AML-193 (cell line): ENCODE measurements around the gene KCNK5.

ENCODE experiments used
- DNase-seq, 2 experiments: peaks; one replicate each; lab custom pipeline; 2025; lab: John Stamatoyannopoulos, UW

KCNK5 gene

DNA sequence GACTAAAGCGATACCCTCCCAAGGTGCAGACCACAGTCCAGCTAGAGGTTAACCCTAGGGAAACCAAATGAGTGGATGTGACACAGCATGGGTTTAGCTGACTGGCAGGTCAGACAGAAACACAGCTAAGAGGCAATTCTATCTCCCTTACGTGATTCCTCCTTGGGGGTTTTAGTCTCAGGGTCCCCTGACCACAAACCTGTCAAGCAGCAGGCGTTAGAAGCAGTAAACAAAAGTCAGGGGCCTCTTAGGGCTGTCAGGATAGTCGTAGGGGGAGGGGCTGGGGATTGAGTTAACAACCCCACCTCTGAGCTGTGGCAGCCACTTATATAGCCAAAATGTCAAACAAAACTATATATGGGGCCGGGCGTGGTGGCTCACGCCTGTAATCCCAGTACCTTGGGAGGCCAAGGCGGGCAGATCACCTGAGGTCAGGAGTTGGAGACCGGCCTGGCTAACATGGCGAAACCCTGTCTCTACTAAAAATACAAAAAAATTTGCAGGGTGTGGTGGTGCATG lies 13.6 kb downstream of the KCNK5 start:
- DNase-seq = no peak

DNA sequence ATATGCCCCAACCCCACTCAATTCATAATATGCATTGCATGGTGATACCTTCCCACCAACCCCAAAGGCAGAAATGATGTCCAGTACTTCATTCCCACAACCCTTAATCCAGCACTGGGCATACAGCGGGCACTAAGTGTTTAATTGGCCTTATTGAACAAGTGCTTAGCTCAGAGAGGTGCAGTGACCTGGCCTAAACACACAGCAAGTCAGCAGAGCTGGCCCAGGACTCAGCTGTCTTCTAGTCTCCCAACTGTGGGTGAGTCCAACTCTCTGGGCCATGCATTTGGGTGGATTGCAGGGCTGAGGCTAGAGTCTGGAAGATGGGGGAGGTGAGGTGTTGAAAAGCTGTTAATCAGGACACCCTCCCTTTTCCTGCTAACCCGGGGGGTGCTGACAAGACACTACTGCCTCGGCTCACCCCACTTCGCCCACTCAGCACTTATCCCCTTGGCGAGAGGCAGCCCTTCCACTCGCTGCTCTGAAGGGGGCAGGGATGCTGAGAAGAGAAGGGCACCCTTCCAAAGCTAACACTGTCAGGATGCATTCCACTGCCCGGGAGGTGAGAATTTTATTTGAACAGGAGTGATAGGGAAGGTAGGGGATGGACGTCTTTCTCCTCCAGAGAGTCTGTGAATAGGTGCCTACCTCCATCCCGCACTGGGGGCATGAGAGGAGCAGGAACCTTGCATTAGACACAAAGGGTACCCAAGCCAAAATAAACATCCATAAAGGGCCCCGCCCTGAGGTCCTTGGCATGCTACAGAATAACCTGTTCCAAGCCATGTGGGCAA lies 14.2 kb downstream of the KCNK5 start:
- DNase-seq = no peak

DNA sequence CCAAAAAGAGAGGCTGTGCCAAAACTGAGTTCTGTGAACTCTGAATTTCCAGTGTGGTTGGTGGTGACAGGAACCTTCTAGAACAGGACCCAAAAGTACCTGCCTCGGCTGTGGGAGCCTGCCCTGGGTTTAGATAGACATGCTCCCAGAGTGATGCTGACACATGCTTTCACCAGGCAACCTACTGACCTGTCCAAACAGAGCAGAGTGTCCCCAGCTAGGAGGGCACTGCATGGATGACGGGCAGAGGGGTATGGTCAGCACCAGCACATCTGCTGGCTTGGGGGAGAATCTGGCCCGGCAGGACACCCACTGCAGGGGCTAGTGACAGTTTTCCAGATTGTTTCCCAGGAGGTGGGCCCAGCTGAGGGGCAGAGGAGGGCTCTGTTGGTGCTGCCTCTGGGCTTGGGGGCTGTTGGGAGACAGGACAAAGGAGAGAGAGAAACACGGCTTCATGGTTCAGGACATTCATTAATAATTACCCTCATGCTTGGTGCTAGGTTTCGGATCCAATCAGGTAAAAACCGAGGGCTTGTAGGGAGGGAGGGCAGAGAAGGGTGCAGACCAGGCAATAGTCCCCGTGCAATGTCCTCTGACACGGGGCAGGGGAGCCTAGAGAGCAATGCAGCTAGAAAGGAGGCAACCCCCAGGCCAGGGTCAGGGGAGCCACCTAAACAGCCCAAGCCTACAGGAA lies 15.0 kb downstream of the KCNK5 start:
- DNase-seq = no peak

DNA sequence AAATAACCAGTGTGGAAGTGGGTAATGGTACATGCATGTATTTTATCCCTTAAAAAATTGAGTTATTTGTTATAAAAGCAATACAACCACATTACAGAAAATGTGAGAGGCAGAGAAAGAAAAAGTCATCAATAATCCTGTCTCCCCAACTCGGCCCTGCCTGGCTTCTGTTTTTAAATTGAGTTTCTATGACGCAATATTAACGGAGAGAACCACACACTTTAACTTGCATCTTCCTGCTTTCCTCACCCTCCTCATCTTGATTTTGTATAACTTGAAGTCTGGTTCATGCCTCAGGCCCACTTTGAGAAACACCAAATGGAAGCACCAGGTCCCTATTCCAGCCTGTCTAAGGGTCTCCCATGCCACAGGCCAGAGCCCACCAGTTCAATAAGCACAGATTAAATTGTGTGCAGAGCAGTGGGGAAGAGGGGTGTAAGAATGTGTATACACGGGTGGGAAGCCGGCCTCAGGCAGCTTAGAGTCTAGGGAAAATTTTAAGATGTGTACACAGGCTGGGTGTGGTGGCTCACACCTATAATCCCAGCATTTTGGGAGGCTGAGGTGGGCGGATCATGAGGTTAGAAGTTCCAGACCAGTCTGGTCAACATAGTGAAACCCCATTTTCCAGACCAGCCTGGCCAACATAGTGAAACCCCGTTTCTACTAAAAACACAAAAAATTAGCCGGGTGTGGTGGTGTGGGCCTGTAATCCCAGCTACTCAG lies 15.9 kb downstream of the KCNK5 start:
- peak; percentile 72 to 73 for DNase-seq

DNA sequence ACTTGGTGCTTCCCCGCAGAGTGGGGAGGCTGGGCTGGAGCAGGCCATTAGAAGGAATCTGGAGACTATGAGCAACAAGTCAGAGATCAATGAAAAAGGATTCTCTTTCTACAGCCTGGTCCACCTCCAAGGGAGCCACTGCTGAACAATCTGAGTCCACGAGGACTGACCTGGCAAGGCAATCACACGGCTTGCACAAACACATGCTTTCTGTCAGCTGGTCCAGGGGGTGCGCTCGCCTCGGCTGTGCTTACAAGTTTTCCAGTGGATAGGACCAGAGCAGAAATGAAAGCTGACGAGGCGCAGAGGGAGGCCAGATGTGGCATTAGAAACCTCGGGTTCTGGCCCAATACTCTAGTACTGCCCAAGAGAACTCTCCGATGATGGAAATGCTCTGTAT lies 18.1 kb downstream of the KCNK5 start:
- DNase-seq = no peak

DNA sequence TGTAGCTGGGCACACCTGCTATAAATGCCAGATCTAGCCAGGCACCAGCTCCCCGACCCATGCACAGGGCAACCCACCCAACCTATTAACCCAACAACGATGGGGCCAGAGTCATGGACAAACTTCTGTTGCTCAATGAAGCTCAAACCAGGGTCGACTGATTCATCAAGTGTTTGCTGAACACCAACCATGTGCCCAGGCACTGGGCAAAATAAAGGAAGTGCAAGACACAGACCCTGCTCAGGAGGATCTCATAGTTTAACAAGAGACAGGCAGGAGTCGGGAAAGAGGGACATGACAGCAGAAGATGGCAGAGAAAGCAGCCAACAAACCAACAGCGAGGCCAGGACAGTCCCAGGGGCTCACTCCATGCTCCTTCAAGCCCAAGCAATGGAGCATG lies 18.8 kb downstream of the KCNK5 start:
- peak; percentile 33 to 59 for DNase-seq

DNA sequence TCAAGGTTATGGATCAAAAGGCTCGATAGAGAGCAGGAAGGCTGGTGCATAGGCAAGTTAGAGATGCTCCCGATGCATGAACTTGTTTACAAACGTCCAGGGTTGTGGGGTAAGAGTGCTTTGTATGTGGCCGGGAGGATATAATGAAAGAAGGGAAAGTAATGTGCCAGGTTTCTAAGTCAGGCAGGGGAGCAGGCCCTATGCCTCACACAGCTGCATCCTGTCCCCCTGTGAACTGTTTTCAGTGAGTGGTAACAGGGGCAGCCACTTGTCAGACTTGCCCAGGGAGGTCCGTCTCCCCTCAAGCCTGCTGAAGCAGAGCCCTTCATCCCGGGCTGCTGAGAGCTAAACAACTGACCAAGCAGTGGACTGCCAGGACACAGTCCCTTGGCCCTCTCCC lies 19.4 kb downstream of the KCNK5 start:
- DNase-seq = no peak

DNA sequence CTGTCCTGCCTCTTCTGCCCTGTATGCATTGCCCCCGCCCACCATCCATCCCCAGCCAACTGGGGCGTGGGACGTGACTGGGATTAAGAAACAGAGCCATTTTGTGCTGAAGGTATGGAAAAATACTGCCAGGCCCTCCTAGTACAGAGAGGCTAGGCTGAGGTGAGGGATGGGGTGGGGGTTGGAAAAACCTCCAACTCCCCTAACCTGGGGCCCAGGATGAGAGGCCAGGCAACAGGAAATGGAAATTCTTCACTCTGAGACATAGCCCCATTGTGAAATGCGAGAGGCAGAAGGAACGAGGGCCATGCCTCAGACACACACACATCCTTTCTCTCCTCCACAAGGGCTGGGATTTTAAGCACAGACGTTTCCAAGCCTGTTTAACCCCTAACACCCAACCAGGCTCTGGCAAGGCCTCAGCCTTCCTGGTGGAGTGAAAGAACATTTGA lies 19.9 kb downstream of the KCNK5 start:
- peak; percentile 31 to 41 for DNase-seq

DNA sequence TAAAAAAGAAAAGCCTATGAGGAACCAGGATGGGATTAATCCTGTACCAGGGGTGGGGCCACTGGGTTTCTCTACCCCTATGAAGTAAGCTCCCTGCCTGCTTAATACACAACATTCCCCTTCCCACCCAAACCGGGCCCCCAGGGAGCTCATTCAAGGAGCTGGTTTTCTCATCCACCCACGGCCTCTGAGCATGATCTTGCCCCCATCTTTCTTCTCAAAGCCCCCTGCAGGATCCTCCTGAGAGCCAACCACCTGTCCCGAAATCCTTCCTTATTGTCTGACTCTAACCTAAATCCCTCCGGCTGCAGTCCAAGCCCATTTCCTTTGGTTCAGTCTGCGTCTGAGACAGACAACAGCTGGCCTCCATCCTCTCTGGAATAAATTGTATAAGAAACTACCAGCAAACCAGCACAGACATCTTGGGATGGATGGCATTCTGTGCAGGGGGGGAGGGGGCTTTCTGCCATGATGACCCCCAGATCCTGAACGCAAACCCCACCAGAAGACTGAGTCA lies 21.0 kb downstream of the KCNK5 start:
- DNase-seq = no peak

DNA sequence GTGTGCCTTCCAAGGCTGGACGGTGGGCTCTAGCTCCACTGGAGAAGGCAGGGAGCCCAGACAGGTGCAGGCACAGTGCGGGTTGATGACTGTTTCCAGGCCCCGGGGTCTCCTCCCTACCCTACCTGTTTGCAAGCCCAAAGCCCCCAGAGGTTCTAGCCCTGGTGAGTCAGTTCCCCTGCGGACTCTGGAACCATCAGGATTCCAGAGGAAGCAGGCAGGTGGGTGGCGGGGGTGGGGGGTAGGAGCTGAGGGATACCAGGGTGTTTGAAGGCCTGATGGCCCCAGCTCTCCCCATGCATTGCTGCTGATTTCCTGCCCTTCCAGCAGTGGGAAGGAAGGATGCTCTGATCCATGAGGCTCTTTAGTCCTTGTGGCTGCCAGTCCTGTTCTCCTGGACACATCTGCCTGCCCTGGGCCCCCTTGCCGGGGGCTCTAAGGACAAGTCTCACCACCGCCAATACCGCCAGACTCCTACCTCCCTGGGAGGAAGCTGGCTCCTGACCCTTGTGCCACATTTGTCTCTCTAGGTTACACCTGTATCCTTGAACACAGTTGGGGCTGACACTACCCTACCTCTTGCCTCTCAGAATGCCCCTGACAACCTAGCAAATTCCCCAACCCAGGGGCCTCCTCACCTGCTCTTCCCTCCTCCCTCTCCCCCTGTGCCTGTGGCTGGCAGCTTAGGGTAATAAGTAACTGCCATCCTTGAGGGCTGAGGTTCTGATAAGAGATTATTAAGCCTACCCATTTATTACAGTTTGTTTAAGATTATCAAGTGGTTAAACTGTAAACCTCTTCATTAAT lies 21.7 kb downstream of the KCNK5 start:
- no peak for DNase-seq

DNA sequence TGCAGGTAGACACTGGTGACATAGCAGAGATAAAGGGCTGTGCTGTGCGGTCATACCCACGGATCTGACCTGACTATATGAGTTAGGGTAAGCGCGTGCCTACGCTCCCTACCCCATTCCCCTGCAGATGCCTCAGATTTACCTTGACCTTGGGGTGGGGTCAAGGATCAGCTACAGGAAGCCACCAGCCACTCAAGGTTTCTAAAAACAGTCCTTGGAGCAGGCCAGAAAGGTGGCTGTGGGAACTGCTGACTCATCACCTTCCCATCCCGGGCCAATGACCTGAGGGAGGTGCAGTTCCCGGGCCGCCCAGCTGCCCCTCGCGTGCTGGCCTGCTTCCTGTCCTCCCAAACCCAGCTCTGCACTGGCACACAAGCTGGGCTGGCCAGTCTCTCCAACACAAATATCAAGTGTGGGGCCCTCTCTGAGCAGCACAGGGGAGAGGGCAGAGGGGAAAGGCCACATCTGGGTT lies 23.0 kb downstream of the KCNK5 start:
- DNase-seq = no peak

DNA sequence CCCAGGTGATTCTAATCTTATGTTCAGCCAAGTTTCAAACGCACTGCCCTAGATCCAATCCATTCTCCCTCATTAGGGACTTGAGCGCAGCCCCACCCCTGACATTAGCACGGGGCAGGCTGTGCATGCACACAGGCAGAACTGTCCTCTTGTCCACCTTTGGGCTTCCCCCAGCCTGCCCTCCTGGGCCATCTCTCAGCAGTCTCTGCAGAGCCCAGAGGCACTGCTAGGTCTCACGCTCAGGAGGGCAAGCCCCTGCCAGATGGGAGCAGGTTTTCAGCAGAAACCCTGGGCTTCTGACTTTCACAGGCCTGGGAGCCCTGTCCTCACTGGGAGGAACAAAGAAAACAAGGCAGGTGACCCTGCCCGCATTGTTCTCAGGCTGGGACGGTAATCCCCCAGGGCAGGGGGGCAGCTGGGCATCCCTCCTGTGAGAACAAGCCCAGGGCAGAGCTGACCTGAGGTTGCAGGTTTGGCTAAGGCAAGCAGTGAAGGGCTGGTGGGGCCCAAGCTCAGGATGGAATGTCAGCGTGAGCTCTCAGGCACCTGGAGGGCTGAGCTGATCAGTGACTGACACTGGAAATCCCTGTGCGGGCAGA lies 24.5 kb downstream of the KCNK5 start:
- no peak for DNase-seq

DNA sequence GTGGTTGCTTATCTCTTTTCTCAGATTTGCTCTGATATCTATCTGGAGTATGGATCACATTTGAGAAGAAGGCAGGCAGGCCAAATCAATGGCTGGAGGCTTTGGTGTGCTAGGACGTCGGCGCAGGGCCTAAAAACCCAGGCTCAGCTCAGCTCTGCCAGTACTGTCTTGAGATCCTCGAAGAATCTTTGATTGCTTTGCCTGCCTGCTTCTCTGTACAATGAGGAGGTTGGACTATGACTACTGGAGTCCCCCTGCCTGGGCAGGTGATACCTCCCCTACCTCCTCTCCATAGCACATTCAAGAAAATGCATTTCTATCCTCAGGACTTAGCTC lies 25.1 kb downstream of the KCNK5 start:
- no peak for DNase-seq

DNA sequence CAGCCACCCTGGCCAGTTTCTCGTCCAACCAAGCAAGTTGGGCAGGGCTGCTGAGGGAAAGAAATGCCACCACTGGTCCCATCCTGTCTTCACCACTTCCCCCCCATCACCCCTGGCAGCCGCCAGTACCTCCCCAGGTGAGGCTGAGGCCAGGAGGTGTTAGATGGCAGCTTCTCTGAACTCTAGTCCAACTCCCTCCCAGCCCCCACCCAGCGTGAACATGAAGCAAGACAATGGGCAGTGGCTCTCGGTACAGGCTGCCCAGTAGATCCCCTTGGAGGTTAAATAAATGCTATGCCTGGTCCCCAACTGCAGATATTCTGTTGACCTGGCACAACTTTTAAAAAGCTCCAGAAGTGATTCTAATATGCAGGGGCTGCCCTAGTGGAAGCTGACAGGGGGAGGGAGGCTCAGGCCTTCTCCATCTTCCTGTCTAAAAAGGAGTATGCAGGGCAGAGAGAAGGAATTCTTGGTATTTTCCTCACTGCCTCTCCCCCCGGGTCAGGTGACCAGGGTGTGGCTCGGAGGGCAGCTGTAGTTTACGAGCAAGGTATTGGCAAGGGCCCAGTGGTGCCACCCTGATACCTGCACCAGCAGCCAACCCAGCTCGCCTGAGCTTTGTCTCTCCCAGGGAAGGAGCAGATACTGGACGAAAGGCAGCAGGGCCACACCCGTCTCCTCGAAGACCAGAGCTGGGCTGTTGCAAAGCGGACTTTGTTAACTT lies 25.7 kb downstream of the KCNK5 start:
- DNase-seq = no peak

DNA sequence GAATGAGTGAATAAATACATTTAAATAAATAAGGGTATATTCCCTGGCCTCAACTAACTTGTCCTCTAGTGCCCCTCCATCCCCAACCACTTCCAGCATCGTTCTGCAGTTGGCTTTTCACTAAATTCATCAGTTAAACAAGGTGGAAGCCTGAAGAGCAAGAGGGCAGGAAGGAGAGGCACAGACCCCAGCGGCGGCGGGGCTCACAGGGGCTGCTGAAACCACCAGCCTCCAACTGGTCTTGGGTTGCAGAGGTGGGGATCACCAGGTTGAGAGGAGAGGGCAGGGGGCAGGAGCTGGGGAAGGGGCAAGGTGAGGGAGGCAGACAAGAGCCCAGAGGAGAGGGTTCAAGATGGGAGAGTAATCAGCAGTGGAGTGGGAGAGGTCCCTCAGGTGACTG lies 27.1 kb downstream of the KCNK5 start:
- no peak for DNase-seq

DNA sequence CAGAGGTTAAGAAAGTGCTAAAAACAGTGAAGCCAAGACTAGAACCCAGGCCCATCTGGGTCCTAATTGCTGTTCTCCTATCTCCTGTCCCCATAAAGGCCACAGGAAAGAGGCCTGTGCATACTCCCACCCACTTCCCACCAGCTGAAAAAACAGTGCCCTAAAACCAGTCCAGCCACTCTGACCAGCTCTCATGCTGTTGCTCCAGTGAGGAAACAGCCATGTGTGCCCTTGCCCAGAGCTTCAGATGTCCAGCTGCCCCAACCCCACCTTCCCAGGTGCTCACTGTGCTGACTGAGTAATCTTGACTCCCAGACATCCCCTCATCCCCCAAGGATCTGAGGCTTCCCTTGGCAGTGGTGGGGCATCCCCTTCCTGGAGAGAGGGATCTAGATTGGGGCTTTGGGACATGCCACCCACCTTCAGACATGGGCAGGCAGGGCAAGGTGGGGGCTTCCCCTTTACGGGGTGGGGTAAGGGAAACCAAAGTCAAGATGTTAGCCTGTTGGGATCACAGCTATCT lies 28.7 kb downstream of the KCNK5 start:
- no peak for DNase-seq

DNA sequence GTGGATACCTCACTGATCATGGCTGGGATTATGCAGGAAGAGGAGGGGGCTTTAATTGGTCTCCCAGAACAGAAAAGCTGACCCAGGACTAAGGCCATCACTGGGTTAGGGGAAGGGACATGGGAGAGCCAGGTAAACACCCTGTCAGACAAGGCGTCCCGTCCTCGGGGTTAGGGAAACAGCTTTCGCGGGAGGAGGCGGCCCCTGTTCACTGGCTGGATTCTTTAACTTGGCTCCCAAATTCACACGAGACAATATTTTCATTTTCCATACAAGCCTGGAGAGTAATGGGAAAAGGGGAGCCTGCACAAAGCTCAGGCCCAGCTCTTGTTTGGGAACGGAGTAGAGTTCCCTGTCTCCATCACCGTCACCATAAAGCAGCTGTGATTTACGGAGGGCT lies 29.3 kb downstream of the KCNK5 start:
- DNase-seq = no peak

DNA sequence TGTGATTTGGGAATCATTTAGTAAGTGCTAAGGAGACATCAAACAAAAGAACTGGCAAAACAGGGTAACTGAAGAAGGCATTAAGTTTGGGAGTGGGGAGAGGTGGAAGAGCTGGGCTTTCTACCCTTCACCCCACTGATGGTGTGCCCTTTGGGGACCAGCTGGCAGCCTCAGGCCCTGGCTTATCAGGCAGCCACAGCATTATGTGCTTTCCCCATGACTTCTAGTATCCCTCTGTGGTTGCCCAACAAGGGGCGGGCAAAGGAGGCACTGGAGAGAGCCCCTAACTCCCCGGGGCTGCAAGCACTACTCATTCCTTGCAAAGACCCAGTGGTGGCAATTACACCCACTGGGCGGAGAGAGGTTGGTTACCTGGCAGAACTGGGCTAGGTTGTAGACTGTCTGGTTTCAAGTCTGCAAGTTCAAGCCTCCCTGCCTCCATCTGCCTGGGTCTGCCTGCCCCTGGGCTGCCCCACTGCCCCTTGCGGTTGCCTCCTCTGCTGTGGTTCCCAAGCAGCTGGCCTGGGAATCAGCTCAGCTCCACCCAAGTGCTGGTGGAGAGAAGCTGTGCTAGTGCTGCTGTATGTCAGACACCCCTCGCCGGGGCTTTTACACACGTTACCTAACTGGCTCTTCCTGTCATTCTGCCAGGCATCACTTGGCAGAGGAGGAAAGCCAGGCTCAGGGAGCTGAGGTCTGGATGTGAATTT lies 29.9 kb downstream of the KCNK5 start:
- no peak for DNase-seq

DNA sequence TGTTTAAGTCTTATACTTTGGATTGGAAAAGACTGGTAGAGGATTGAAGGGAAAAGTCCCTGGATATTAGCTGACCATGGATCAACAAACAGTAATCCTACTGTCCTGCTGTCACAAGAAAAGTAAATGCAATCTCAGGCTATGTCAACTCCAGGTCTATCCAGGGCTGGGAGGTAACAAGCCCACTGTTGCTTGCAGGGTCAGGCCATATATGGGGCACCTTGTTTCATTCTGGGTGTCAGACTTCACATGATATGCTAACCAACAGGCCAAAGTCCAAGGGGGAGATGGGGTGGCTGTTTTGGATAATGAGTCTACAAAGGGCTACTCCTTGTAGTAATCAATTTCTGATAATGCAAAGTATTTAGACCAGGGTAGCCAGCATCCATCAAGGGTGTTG lies 30.7 kb downstream of the KCNK5 start:
- no peak for DNase-seq
